Activated T-cell treated with anti-CD3 and anti-CD28 coated beads, Interleukin-2, amount 50 U/mL, for 1 hour (primary cell): ENCODE results near the gene CNPY4.

Experiments
- DNase-seq: peaks from one replicate; pipeline ENCODE4 v3.0.0-alpha.2; 2020

Gene CNPY4, protein sequence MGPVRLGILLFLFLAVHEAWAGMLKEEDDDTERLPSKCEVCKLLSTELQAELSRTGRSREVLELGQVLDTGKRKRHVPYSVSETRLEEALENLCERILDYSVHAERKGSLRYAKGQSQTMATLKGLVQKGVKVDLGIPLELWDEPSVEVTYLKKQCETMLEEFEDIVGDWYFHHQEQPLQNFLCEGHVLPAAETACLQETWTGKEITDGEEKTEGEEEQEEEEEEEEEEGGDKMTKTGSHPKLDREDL

GRCh38 chr7:100119072-100119969, at the start of gene CNPY4, which contains the start of gene TAF6:
CNPY4 (plus strand) TSS chr7:100119634; CDS start chr7:100119745, 111 bp downstream.
TAF6 (minus strand) TSS chr7:100119358; CDS start chr7:100114209, 5,149 bp downstream.
- DNase-seq, result peak; percentile 94

DNA sequence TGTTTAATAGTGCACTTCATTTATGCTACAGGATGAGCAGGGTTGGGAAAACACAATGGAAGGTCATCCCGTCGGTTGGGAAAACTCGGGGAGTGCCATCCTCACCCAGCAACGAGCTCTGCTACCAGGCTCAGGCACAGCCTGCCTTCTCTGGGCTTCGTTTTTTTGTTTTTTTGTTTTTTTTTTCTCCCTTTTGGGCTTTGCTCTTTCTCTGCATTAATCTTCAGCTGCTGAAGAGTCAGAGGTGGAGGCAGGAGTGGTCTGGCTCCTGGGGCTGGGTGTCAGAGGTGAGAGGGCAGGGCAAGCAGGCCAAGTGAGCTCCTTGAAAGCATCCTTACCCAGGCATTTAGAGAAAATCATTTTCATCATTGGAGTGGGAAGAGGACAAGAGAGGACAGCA, 49.4 kb upstream of the CNPY4 start:
- DNase-seq, result no peak

- no peak for DNase-seq
These were observed 48.3 kb upstream of the CNPY4 start for GRCh38 chr7:100071018-100071723.

- DNase-seq, result no peak
These were observed 47.0 kb upstream of the CNPY4 start for GRCh38 chr7:100072462-100072861.

- no peak for DNase-seq
These were observed 44.6 kb upstream of the CNPY4 start for GRCh38 chr7:100074841-100075240.

GRCh38 chr7:100075418-100075817, 44.0 kb upstream of the CNPY4 start:
- no peak for DNase-seq

DNA sequence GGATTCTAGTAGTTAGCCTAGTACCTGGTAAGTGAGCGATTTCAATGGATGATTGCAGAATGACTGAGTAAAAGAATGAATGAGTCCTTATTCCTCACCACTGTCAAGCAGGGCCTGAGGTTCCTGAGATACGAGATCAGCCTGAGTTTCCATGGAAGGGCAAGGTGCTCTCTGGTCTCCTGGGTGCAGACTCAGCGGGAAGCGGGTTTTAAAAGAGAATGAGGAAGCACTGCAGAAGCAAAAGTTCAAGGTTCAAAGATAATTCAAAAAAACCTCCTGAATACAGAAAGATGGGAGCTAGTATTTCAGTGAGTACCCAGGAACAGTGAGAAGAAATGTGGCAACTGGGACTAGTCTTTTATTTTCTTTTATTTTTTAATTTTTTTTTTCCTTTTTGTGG, 42.2 kb upstream of the CNPY4 start:
- DNase-seq, result no peak

DNA sequence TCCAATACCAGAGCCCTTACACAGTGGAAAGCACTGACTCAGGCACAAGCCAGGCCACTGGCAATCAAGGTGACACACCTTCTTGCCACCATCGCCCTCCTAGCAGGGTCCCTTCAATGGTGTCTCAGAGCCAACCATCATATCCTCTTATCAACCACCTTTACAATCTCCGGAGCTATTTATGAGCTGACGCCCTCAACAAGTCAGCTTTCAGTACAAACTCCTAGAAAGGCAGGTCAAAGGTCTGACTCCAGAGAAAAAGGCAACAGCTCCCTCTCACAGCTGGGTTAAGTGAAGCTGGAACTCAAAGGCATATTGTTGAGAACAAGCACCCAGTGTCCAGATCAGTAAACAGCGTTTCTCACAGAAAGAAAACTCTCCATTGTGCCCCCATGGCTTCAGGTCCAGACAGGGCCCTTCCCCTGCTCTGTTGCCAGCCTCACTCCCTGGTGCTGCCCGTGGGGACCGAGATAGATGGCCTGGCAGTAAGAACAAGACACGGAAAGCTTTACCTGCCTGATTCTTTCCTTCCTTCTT, 40.3 kb upstream of the CNPY4 start:
- DNase-seq, result no peak

DNA sequence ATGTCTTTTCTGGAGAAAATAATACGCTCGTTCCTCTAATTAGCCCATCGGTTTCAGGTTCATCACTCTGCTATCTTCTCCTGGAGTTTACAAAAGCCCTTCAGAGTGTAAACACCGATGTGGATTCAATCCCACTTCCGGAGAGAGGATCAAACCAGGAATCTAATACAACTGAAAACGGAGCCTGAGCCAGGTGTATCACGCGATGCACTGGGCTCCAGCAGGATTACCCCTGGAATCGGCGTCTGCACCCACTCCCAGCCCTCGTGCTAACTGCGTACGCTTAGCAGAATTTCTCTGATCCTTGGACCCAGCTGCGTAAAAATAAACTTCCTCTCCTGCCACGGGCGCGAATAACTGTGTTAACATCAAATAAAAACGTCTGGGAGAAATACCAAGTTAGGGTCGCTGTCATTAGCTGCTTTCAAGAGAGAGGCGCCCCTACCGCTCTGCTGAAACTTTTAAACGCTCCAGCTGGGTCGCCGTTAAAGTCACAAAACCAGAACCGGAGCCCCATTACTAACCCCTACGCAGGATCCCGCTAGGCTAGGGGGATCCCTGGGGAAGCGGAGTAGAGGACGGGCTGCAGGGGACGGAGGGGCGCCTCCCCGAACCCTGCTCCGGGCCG, 38.4 kb upstream of the CNPY4 start:
- DNase-seq, result no peak

DNA sequence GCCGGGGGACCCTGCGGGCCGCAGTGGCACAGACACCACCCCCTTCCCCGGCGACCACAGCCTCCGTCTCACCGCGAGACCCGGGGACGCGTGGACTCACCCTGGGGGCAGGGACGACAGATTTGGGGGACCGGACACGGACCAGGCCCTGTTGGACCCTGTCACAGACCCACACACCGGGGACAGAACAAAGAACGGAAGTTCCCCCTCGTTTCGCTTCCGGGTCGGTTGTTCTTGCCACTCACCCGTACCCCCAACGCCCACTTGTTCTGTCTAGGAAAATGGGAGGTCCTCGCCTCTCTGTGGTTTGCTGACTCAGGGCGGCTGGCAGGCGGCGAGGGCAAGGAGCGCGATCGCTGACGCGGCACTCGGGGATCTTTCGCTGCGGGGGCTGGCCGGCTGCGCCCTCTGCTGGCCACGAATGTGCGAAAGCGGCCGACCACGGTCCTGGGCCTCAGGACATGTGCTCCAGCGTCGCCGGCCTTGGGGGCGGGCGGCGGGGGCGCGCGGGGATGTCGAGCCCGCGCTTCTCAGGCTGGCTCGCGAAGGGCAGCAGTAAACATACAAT, 37.8 kb upstream of the CNPY4 start, which contains the start of gene ZNF3:
TSS of gene ZNF3 (minus strand) at position 189 of the 568 bp plus-strand sequence. CDS start 4,366 bp downstream, outside the sequence.
- peak; percentile 95 for DNase-seq

GRCh38 chr7:100082978-100083377, 36.5 kb upstream of the CNPY4 start:
- DNase-seq, result no peak

DNA sequence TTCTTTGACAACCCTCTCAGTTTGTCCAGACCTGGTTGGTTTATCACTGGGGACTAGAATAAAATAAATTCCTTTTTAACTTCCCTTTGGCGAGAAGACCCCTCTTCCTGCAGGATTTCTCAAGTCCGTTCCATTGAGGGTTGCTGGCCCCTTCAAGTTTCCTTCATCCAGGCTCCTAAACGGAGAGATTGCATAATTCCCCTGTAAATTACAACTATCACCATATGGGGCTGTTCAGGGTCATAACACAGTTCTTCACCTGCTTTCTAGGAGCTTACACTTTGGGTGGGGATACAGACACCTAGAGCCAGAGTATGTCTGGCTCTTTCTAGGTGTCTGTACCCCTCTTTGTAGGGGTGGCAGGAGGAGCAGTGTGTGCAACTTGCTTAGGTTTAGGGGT, 33.9 kb upstream of the CNPY4 start:
- DNase-seq, result no peak

- DNase-seq, result no peak
These were observed 32.2 kb upstream of the CNPY4 start for GRCh38 chr7:100087055-100087750.

- no peak for DNase-seq
These were observed 31.3 kb upstream of the CNPY4 start for GRCh38 chr7:100088095-100088620.

GRCh38 chr7:100088621-100089457, 30.6 kb upstream of the CNPY4 start, which contains the start of gene COPS6:
COPS6 (plus strand) TSS chr7:100088969; CDS start chr7:100088991, 22 bp downstream.
- peak; percentile 88 for DNase-seq

DNA sequence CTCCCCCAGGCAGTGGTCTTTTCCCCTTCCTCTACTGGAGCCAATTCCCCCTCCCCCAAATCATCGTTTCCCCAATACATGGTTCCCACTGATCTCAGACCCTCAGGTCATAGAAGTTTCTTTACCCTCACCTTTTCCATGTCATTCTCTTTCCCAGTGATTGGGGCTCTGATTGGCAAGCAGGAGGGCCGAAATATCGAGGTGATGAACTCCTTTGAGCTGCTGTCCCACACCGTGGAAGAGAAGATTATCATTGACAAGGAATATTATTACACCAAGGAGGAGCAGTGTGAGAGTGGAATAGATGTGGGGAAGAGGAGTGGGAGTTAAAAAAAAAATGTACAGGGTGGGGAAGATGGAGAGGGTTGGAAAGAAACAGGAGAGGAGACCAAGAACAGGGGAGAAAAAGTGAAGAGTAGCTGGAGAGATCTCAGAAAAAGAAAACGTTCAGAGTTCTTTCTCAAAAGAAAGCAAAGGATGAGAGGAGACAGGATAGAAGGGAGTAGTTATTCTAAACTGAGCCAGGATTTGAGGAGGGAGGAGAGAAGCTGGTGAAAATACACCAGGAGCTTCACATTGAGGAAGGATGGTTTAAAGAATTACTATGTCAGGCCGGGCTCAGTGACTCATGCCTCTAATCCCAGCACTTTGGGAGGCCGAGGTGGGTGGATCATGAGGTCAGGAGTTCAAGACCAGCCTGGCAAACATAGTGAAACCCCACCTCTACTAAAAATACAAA, 29.8 kb upstream of the CNPY4 start:
- no peak for DNase-seq

GRCh38 chr7:100090527-100091410, 28.7 kb upstream of the CNPY4 start:
- DNase-seq, result no peak
